PFSK-1 (cell line): ENCODE results near the gene NFIB.

ENCODE experiments used
- FOXP2 ChIP-seq: optimal IDR thresholded peaks from 2 replicates; pipeline ENCODE3; 2011; ENCODE audit warnings: borderline replicate concordance, control low read depth, inconsistent platforms; ENCODE audit not compliant: insufficient read depth; ENCODE audit errors: extremely low read length, extremely low read depth
- POLR2AphosphoS5 ChIP-seq: IDR thresholded peaks from 2 replicates; pipeline ENCODE4 v1.6.1; 2012; ENCODE audit warnings: low read depth, mild to moderate bottlenecking, control low read depth, low read length, moderate library complexity
- SIN3A ChIP-seq: IDR thresholded peaks from 2 replicates; pipeline ENCODE4 v1.6.1; 2012; ENCODE audit warnings: mild to moderate bottlenecking, low read length, moderate library complexity, borderline replicate concordance; ENCODE audit not compliant: insufficient read depth
- TAF1 ChIP-seq: IDR thresholded peaks from 2 replicates; pipeline ENCODE4 v1.6.1; 2012; ENCODE audit warnings: low read length, control low read depth, borderline replicate concordance; ENCODE audit not compliant: insufficient read depth
- TF ChIP-seq, protein P1 (sequence below), 2 experiments: IDR thresholded peaks; 2 replicates each; pipeline versions ENCODE4 v1.6.1 to v1.8.0; 2011 to 2012; ENCODE audit warnings: low read depth in 2 of 2, low read length in 2 of 2, control low read depth in 1 of 2, inconsistent platforms in 1 of 2, mild to moderate bottlenecking in 1 of 2, moderate library complexity in 1 of 2; ENCODE audit not compliant: insufficient read depth in 1 of 2

Gene NFIB

DNA sequence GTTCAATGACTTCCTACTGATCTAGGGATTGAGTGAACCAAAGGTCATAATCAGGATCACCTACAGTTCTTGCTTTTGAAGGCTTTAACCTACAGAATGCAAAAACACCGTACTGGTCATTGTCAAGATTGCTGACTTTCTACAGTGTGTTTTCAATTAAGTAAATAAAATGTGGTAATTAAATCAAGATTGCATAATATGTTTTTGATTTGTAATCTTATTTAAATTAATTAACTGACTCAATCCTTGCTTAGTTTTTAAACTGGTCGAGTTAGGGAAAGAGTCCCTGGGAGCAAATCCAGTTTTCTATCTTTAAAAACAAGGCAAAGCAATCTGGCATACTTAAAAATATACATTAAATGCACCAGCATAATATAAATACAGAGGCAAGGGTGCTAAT is 125.9 kb downstream of the NFIB start:
- TF ChIP-seq, protein P1, sequence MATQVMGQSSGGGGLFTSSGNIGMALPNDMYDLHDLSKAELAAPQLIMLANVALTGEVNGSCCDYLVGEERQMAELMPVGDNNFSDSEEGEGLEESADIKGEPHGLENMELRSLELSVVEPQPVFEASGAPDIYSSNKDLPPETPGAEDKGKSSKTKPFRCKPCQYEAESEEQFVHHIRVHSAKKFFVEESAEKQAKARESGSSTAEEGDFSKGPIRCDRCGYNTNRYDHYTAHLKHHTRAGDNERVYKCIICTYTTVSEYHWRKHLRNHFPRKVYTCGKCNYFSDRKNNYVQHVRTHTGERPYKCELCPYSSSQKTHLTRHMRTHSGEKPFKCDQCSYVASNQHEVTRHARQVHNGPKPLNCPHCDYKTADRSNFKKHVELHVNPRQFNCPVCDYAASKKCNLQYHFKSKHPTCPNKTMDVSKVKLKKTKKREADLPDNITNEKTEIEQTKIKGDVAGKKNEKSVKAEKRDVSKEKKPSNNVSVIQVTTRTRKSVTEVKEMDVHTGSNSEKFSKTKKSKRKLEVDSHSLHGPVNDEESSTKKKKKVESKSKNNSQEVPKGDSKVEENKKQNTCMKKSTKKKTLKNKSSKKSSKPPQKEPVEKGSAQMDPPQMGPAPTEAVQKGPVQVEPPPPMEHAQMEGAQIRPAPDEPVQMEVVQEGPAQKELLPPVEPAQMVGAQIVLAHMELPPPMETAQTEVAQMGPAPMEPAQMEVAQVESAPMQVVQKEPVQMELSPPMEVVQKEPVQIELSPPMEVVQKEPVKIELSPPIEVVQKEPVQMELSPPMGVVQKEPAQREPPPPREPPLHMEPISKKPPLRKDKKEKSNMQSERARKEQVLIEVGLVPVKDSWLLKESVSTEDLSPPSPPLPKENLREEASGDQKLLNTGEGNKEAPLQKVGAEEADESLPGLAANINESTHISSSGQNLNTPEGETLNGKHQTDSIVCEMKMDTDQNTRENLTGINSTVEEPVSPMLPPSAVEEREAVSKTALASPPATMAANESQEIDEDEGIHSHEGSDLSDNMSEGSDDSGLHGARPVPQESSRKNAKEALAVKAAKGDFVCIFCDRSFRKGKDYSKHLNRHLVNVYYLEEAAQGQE (IDR thresholded peaks at IDR 0.05; ENCODE audit: insufficient read depth in 1 of 2, low read depth in 2 of 2, low read length in 2 of 2), result no peak
- TF ChIP-seq SIN3A, result no peak
- no peak for TF ChIP-seq FOXP2
- no peak for TF ChIP-seq TAF1
- TF ChIP-seq POLR2AphosphoS5, result no peak

DNA sequence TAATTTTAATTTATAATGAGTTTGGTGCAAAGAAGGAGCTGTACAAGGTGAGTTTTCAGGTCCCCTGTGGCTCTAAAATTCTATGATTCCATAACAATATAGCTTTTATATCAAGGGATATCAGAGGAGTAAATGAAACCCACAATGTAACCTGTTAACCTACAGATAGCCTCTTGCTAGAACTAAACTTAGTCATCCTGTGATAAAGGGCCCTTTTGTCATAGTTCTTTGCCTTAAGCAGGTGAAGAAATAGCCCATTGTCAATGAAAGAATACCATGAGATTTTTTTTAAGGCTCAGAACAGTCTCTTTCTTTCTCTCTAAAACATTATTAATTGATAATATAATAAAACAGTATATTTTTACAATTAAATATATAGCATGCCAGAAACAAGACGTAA is 127.8 kb downstream of the NFIB start:
- TF ChIP-seq TAF1 (no peak), POLR2AphosphoS5 (no peak), FOXP2 (no peak), SIN3A (no peak)
- TF ChIP-seq, protein P1 (IDR thresholded peaks at IDR 0.05; ENCODE audit: insufficient read depth in 1 of 2, low read depth in 2 of 2, low read length in 2 of 2), result no peak

DNA sequence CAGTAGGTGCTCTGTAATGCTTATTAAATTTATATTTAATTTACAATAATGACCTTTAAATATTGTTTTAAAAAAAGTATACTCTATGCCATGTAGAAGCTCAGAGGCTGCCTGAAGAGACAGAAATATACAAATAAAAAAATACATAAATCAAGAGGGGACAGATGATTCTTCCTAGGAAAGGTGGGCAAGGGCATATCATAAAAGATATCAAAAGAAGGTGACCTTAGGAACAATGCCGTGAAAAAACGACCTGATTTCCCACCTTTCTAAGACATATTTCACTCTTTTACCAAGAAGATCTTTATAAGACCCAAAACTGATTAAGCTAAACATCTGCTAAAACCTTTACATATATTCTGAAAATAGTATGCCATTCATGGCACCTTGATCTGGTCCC is 128.9 kb downstream of the NFIB start:
- TF ChIP-seq POLR2AphosphoS5 (no peak), TAF1 (no peak), FOXP2 (no peak), SIN3A (no peak)
- TF ChIP-seq, protein P1 (IDR thresholded peaks at IDR 0.05; ENCODE audit: insufficient read depth in 1 of 2, low read depth in 2 of 2, low read length in 2 of 2), result no peak

DNA sequence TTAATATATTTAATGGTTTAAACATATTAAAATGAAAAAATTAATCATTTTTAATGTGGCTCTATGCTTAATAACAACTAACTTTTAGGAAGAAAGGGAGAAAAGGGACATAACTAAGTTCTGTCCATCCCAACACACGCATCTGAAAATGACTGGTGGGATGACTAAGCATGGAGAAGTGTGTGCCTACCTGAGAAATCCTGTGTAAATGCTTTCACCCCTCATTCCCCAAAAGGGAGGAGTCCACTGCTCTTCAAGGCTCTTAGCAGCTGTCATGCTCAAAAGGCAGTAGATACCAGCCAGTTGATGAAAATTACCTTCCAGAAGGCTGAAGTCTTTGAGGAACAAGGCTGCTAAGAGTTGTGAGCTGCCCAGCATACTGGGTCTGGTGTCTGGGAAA is 130.9 kb downstream of the NFIB start:
- TF ChIP-seq FOXP2, result no peak
- TF ChIP-seq, protein P1 (IDR thresholded peaks at IDR 0.05; ENCODE audit: insufficient read depth in 1 of 2, low read depth in 2 of 2, low read length in 2 of 2), result no peak
- TF ChIP-seq TAF1, result no peak
- no peak for TF ChIP-seq POLR2AphosphoS5
- no peak for TF ChIP-seq SIN3A

DNA sequence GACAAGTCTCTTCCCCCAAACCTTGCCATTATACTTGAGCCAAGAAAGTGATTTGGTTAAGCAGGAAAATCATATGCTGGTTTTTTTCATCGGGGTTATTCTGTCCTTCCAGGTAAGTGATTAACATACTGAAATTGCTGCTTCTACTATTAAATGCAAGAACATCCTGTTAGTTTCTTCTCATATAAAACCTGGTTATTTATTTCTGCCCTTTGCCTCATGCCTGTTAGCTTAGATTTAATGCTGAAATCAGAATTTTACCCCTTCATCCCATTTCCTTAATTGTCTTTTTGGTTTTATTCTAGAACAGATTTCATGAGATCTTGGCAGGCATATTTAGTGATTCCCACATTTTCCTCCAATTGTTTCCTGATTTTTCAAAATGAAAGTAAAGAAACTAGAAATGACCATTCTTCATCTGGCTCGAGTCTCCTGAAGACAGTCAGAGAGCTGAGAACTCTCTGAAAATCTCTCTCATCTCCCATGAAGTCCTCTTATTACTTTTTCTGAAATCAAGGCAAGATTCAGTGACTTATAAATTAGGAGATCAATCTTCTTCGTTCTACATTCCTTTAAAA is 132.9 kb downstream of the NFIB start:
- TF ChIP-seq, protein P1 (IDR thresholded peaks at IDR 0.05; ENCODE audit: insufficient read depth in 1 of 2, low read depth in 2 of 2, low read length in 2 of 2), result no peak
- TF ChIP-seq POLR2AphosphoS5 (no peak), SIN3A (no peak), TAF1 (no peak), FOXP2 (no peak)
